Thyroid gland (tissue), 4 donors: ENCODE results near the gene ARNT2. TPM values are rescaled to one million over a fixed set of nuclear protein-coding genes. Genes with fewer than 3 reads are reported as not detected.

ENCODE experiments used
- DNase-seq, 2 donors: peaks; one replicate each; pipeline ENCODE4 v3.0.0-alpha.2; 2019
- H3K27ac ChIP-seq, 3 donors: fragments of 200-600 bp; sonication (generic); 1 replicate in 2 of 3; 2 replicates in 1 of 3; pipeline ENCODE4 v1.5.1; 2016 to 2019; ENCODE audit warnings: mild to moderate bottlenecking in 1 of 3, moderate library complexity in 1 of 3
- H3K27me3 ChIP-seq: fragments of 200-600 bp; sonication (generic); one replicate; pipeline ENCODE4 v1.5.1; 2019
- H3K36me3 ChIP-seq, 2 donors: fragments of 200-600 bp; sonication (generic); one replicate each; pipeline ENCODE4 v1.5.1; 2016 to 2019
- H3K4me1 ChIP-seq, 2 donors: fragments of 200-600 bp; sonication (generic); one replicate each; pipeline ENCODE4 v1.5.1; 2017 to 2019
- H3K4me3 ChIP-seq, 3 donors: fragments of 200-600 bp; sonication (generic); replicated peaks in 1 of 3; 1 replicate in 2 of 3; 2 replicates in 1 of 3; pipeline ENCODE4 v1.5.1; 2016; ENCODE audit warnings: mild to moderate bottlenecking in 1 of 3
- H3K9me3 ChIP-seq: fragments of 200-600 bp; sonication (generic); one replicate; pipeline ENCODE4 v1.5.1; 2017
- POLR2A ChIP-seq, 2 donors: fragments of 450-650 bp; IDR thresholded peaks; one replicate each; pipeline ENCODE4 v1.6.1; 2017; ENCODE audit warnings: antibody characterized with exemption in 2 of 2, mild to moderate bottlenecking in 2 of 2, moderate library complexity in 1 of 2
- WGBS, 2 donors: methylation state at CpG; one replicate each; pipeline ENCODE4 v1.1.5; 2017; 5-methylcytosine and 5-hydroxymethylcytosine counted together
- intact Hi-C: fragments of 100-400 bp; cut with DNase I; formaldehyde crosslinking; loops from one replicate; pipeline ENCODE4 v1.15.1; 2023
- total RNA-seq, 4 donors: library from RNA; depleted of rRNA; stranded (reverse); fragments of >200 nt; gene quantifications; one replicate each; pipeline ENCODE4 v1.2.3, GENCODE V29; 2016
- TF ChIP-seq, protein P1 (sequence below), 6 experiments: fragments of 200-600 bp in 3 of 6; fragments of 450-650 bp in 3 of 6; sonication (generic) in 3 of 6; IDR thresholded peaks; one replicate each; pipeline ENCODE4 v1.5.1; 2016 to 2019; ENCODE audit warnings: antibody characterized with exemption in 6 of 6, mild to moderate bottlenecking in 2 of 6, inconsistent platforms in 1 of 6, moderate library complexity in 1 of 6

Gene ARNT2
- total RNA-seq, 4 donors from 2014 or later = 9.4 to 19.1 (median 13.8) TPM

DNA sequence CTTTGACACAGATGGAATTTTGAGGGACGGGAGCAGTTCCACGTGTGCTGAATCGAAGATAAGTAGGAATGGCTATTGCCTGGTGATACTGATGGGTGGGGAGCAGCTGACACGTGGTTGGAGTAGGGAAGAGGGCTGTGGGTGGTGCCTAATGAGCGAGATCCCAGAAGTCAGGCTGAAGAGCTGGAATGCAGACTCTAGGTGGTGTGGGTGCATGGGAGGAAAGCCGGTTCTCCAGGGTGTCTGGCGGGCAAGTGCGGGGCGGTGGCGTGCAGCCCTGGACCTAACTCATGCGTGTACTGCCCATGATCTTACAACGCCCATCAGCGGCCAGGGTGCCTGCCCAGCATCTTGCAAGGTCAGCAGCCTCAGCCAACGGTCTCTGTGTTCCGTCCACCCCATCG lies 63.1 kb downstream of the ARNT2 start:
- TF ChIP-seq, protein P1, sequence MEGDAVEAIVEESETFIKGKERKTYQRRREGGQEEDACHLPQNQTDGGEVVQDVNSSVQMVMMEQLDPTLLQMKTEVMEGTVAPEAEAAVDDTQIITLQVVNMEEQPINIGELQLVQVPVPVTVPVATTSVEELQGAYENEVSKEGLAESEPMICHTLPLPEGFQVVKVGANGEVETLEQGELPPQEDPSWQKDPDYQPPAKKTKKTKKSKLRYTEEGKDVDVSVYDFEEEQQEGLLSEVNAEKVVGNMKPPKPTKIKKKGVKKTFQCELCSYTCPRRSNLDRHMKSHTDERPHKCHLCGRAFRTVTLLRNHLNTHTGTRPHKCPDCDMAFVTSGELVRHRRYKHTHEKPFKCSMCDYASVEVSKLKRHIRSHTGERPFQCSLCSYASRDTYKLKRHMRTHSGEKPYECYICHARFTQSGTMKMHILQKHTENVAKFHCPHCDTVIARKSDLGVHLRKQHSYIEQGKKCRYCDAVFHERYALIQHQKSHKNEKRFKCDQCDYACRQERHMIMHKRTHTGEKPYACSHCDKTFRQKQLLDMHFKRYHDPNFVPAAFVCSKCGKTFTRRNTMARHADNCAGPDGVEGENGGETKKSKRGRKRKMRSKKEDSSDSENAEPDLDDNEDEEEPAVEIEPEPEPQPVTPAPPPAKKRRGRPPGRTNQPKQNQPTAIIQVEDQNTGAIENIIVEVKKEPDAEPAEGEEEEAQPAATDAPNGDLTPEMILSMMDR (IDR thresholded peaks at IDR 0.05) = no peak
- no peak for TF ChIP-seq POLR2A (IDR thresholded peaks at IDR 0.05)
- WGBS, 2 donors = 84 to 85% methylated on average over 10 to 16 of the region's 16 CpGs
- Histone ChIP-seq H3K27me3 (no peaks in the 10 kb centered on the region), H3K4me3 (no peak overlapping the region), H3K36me3 (no peaks in the 10 kb centered on the region), H3K4me1 (no peaks in the 10 kb centered on the region), H3K27ac (no peak overlapping the region), H3K9me3 (no peaks in the 10 kb centered on the region)
- DNase-seq = no peak
- intact Hi-C loops = no loop called here

DNA sequence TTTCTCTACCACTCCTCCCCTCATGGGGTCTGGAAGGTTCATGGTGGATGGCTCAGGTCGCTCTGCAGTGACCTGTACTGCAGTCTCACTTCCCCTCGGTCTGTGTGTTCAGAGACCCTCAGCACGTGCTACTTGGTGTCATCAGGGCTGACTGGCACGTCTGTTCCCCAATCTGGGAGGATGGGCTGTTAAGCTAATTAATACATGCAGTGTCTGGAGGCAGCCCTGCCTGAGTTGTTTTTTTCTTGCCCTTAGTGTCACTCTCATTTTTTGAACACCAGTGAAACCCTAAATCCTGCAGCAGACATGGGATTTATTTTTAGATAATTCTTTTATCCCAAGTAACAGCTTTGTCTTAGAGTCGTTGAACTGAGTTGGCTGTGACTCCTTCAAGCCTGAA lies 64.6 kb downstream of the ARNT2 start:
- Histone ChIP-seq H3K9me3 (no peaks in the 10 kb centered on the region), H3K27ac (no peak overlapping the region), H3K36me3 (no peaks in the 10 kb centered on the region), H3K27me3 (no peaks in the 10 kb centered on the region), H3K4me3 (no peak overlapping the region), H3K4me1 (no peaks in the 10 kb centered on the region)
- DNase-seq = no peak
- intact Hi-C loops = no loop called here
- 85 to 86% methylated on average over 5 of the region's 5 CpGs for WGBS, 2 donors
- TF ChIP-seq, protein P1 (IDR thresholded peaks at IDR 0.05) = no peak
- TF ChIP-seq POLR2A (IDR thresholded peaks at IDR 0.05) = no peak

DNA sequence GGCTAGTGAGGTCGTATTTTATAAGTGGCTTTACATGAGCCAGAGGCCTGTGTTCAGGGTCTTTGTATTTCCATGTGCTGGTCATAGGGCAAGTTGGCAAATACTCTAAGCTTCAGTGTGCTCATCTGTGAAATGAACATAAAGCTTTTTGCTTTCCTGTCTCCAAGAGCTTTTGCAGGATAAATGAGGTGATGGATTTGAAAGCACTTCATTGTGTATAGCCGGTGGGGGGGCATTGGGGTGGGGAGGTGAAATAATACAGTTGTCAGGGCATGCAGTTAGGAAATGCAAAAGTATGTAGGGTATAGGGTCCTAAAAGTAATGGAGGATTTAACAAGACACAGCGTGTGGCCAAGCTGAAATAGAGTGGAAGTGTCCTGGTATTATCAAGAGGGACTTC lies 67.7 kb downstream of the ARNT2 start:
- no peak for DNase-seq
- Histone ChIP-seq H3K36me3 (no peaks in the 10 kb centered on the region), H3K27ac (no peak overlapping the region), H3K27me3 (no peaks in the 10 kb centered on the region), H3K9me3 (no peaks in the 10 kb centered on the region), H3K4me3 (no peak overlapping the region), H3K4me1 (no peaks in the 10 kb centered on the region)
- WGBS, 2 donors = 90 to 91% methylated on average over 3 of the region's 3 CpGs
- intact Hi-C loops = no loop called here
- TF ChIP-seq, protein P1 (IDR thresholded peaks at IDR 0.05) = no peak
- TF ChIP-seq POLR2A (IDR thresholded peaks at IDR 0.05) = no peak

DNA sequence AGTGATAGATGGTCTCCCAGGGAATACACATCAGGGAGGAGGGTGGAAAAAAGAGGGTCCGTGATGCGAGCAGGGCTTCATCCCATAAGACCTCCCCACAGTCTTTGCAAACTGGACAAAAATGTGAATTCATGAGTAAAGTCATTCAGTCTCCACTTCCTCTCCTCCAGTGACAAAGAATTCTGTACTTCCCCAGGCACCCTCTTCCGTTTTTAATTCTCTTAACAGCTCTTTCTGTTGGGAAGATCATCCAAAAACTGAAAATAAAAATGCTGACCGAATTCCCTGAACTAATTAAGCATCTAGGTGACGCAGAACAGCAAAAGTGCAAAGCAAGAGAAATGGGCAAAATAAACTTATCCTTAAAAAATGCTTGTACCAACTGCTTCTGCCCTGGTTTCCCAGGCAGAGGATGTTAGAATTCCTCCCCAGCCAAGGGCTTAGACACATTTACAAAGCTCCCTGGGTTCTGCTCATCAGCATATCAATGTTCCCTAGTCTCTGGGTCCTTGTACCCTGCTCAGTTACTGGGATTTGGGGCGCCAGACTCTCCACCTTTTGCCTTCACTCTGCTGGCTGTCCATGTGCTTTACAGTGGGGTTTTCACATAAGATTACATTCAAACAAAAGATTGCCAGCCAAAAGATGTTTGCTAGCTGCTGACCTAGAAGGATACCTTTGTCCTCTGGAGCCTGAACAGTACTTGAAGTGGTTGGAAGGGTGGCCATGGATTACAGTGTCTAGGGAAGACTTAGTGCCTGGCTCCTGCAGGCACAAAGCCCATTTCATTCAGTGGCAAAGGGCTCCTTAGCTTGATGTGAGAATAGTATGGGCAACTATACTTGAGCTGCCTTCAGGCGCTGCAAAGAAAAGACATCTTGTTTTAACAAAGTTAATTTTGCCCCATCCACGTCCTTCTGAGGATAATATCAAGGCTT lies 69.4 kb downstream of the ARNT2 start:
- H3K36me3 ChIP-seq = no peaks in the 10 kb centered on the region
- intact Hi-C loops = no loop called here

More for the DNA sequence above, 69.4 kb downstream of the ARNT2 start:
- TF ChIP-seq POLR2A (IDR thresholded peaks at IDR 0.05) = no peak
- TF ChIP-seq, protein P1 (IDR thresholded peaks at IDR 0.05) = no peak
- no peaks in the 10 kb centered on the region for H3K4me1 ChIP-seq
- no peaks in the 10 kb centered on the region for H3K9me3 ChIP-seq
- H3K27ac ChIP-seq = no peak overlapping the region
- no peaks in the 10 kb centered on the region for H3K27me3 ChIP-seq
- no peak for DNase-seq
- WGBS, 2 donors = 75 to 86% methylated on average over 8 of the region's 8 CpGs
- H3K4me3 ChIP-seq = no peak overlapping the region
